Globus pallidus (tissue), 1 donor: ENCODE data around the gene SLC38A5.

Source experiments
- DNase-seq: peaks from one replicate; pipeline ENCODE4 v3.0.0-alpha.2; 2015; ENCODE audit warnings: low spot score

The SLC38A5 gene

DNA sequence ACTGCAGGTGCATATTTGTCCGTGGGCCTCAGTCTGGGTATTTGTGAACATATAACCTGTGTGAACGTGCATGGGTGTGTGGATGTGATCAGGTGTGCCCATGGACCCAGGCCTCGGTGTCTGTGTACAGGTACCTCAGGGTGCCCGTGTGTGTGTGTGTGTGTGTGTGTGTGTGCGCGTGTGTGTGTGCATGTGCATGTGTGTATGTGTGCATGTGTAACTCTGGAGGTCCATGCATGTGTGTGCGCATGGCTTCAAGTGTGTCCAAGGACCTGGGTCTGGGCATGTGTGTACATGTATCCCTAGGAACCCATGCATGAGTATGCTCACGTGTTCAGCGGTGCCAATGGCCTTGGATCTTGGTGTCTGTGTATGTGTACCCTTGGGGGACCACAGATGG lies 21.7 kb upstream of the SLC38A5 start:
- DNase-seq = no peak

DNA sequence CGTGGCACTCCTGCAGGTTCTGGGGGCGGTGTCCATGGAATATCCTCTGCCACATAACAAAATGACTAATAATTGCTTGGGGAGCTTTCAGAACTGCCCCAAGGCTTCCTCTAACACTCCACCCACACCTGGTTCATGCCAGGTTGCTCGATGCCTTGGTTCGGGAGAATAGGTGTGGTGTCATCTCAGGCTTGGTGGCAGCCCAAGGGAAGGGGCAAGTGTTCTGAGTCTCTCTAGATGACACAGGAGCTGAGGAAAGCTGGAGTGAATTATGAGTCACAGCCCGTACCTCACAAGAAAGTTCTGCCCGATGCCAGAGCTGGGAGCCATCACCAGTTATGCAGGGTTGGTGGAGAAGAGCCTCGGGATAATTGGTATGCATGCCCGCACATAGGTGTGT lies 20.6 kb upstream of the SLC38A5 start:
- no peak for DNase-seq

DNA sequence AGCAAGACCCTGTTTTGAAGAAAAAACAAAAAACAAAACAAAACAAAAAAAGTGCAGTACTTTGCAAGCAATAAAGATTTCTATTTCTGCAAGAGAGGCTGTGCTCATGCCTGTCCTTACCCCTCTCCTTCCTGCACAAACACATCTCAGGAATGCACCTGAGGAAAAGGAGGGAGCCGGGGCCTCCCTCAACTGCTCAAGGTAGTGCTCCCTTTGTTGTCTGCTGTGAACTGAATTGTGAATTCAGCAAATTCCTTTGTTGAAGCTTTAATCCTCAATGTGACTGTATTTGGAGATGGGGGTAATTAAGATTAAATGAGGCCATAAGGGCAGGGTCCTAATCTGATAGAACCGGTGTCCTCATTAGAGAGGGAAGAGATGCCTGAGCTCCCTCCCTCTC lies 19.8 kb upstream of the SLC38A5 start:
- no peak for DNase-seq

DNA sequence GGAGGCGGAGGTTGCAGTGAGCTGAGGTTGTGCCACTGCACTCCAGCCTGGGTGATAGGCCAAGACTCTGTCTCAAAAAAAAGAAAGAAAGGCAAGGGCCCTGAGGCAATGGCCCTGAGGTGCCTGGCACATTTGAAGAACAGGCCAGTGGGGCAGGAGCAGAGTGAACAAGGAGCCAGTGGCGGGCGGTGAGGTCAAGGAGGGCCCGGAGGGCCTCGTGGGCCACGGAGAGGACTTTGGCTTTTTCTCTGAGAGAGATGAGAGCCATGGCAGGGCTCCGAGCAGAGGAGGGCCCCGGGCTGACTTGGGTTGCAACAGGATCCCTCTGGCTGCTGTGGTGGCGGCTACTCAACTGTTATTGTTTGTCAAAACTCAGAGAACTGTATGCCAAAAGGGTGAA lies 19.2 kb upstream of the SLC38A5 start:
- DNase-seq = no peak

DNA sequence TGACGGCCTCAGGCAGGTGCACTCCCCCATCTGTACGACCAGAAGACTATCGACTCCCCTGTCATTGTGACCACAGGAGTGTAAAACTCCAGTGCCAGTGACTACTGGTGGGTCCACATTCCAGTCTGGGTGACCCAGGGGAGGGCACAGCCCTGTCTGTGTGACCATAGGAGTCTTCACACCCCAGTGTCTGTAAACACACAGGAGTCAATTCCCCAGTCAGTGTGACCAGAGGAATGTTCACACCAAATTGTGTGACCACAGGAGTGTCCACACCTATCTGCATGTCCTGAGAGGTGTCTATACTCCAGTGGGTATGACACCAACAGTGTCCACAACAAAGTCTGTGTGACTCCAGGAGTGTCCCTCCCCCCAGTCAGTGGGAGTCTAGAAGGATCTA lies 18.0 kb upstream of the SLC38A5 start:
- DNase-seq = no peak

DNA sequence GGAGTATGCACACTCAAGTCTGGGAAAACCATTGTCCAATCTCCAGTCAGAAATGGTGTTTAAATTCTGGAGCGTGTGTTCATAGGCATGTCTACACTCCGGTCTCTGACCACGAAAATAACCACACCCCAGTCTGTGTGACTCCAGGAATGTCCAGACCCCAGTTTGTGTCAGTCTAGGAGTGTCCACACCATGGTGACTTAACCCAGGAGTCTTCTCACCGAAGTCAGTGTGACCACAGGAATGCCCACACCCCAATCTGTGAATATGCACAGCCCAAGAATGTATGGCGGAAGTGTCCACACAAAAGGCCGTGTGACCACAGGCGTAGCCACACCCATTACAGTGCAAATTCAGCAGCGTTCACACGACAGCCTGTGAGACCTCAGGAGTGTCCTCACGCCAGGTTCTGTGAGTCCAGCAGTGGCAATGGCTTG lies 17.3 kb upstream of the SLC38A5 start:
- no peak for DNase-seq

DNA sequence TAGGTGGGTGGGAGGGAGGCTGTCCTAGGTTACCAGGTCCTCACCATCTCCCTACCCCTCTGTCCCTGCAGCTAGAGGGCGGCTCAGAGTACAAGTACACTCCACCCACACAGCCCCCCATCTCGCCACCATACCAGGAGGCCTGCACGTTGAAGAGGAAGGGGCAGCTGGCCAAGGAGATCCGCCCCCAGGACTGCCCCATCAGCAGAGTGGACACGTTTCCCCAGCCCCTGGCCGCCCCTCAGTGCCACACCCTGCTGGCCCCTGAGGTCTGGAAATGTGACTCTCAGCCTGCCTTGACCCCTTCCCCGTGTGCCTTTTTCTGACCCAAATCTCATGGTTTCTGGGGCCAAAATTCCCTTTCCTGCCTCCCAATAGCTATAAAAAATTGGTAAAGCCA lies 12.5 kb upstream of the SLC38A5 start:
- DNase-seq = no peak

DNA sequence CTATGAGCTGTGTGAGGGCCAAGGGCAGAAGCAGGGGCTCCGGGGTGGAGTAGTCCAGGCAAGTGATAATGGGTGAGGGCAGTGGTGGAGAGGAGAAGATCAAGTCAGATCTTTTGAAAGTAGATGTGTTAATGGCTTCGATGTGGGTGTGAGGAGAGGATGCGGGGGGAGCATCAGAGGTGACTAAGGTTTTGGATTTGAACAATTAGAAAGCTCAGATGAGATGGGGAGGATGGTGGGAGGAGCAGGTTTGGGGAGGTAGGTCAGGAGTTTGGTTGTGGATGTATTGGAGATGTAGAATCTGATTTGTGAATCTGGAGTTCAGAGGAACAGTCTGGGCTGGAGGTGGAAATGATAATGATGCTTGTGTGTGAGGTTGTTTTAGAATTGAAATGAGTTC lies 10.5 kb upstream of the SLC38A5 start:
- DNase-seq = no peak

DNA sequence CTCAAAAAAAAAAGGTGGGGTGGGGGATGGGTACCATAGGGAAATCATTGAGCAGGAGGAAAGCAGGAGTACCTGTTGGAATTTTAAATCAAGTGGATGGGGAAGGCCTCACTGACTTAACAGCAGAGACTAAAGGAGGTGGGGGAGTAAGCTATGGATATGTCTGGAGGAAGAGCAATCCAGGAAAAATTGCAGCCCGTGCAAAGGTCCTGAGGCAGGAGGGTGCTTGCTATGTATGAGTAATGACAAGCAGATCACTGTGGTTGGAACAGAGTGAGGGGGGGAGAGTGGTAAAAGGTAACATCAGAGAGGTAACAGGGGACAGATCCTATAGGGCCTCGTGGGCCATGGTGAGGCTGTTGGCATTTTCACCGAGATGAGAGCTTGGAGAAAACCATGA lies 10.1 kb upstream of the SLC38A5 start:
- DNase-seq = no peak

DNA sequence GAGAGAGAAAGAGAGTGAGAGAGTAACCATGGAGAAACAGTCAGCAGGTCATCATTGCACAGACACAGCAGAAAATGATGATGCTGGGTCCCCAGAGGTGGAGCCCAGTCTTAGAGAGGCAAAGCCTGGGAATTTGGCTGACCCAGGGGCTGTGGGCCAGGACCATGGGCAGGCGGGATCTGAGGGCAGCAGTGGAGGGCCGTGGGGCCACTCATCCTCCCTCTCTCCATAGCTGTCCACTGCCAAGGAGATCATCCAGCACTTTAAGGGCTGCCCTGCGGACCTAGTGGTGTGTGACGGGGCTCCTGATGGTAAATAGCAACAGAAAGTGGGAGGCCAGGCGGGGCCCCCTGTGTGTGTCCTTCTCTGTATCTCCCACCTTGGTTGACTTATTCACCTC lies 8.7 kb upstream of the SLC38A5 start:
- DNase-seq = no peak

DNA sequence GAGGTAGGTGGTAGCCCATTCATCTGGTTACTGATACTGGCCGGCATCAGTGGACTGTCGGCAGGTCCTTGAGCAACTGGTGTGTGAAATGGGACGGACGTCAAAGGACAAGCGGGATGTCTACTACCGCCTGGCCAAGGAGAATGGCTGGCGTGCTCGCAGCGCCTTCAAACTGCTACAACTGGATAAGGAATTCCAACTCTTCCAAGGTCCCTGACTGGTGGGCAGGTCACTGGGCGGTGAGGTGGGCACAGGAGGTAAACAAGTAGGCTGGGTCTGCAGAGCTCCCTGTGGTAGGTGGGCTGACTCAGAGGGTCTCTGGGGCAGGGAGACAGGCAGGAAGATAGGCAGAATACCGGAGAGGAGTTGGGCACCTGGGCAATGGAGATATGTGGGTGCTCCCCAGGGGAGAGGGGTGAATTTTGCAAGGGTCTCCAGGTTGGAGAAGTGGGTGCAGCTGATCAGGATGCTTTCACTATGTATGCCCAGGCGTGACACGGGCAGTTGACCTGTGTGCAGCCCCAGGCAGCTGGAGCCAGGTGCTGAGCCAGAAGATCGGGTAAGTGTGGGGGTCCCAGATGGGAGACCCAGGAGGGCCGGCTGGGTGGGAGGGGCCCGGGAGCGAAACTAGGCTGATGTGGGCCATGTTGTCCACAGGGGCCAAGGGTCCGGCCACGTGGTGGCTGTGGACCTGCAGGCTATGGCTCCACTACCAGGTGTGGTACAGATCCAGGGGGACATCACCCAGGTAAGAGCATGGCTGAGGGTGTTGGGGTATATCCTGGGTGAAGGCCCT lies 8.1 kb upstream of the SLC38A5 start:
- no peak for DNase-seq

DNA sequence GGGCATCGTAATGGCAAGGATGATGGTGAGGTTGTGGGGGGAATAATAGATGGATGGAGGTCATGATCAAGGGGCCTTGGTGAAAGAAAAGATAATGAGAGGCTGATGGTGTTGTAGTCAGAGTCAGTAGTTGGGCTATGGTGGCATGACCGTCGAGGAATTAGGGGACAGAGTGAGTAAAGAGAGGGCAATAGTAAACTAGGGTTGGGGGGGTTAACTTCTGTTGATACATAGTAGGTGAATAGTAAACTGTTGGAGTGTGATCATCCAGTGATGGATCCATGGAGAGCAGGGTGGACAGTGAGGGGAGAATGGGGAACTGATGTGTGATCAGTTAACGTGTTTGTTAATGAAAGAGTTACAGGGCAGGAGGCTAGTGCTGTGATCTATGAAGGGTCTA lies 6.9 kb upstream of the SLC38A5 start:
- no peak for DNase-seq

DNA sequence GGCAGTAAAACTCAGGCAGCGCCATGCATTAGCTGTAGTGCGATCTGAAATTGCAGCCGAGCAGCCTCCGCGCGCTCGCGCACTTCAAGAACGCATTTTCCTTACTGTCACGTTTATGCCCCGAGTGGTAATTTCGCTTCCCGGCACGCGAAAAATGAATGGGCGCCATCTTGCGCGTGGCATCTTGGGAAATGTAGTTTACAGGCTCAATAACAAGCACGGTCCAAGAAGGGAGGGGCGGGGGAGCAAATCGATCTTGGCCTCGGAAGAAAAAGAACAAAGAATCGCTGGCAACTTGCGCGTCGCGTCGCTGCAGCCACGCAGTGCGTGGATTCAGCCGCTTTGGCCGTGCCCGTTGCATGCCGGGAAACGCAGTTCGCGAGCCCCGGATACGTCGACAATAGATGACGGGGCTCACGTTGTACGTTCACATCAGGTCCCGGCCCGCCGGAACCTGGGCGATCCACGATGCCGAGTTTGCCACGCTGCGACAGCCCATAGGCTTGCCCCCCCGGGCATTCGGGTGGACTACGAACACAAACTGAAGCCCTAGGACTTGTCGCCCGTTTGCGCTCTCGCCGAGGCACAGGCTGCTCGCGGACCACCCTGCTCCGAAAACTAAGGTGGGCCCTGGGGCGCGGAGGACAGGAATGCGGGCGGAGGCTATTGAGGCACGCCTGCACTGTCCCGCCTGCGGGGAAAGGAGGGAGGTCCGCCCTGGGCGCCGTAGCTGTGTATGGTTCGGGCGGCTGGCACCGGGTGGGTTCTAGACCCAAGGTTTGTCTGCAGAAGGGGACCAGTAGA lies 5.9 kb upstream of the SLC38A5 start, which contains the start of gene FTSJ1:
TSS of gene FTSJ1 (plus strand) at position 426 of the 804 bp plus-strand sequence. CDS start 1,849 bp downstream, outside the sequence.
- peak; percentile 93 for DNase-seq

DNA sequence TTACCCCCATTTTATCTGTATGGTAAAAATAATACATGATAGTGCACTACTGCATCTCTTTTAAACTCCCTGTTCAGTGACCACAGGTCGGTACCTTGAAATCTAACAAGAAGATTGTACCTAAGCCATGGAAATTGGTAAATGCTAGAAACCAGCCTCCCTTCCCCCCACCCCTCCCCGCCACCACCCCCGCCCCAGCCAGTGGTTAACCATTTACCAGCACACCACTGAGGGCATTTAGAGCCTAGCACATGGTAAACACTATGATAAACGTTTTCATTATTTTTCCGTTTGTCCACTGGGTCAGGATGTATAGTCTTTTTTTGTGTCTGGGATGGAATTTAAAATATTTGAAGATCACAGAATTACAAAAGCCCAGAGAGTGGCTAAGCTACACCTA lies 5.2 kb upstream of the SLC38A5 start:
- DNase-seq = no peak

DNA sequence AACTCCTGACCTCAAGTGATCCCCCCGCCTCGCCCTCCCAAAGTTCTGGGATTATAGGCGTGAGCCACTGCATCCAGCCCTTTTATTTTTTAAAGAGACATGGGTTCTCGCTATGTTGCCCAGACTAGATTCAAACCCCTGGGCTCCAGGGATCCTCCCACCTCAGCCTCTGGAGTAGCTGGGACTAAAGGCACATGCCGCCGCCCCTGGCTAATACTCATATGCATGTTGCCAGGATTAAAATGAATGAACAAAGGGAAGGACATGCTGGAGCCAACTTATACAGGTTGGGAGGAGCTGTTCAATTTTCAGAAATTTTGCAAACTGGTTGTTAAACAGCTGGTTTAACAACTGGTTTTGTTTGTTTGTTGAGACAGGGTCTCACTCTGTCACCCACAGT lies 4.5 kb upstream of the SLC38A5 start:
- no peak for DNase-seq

DNA sequence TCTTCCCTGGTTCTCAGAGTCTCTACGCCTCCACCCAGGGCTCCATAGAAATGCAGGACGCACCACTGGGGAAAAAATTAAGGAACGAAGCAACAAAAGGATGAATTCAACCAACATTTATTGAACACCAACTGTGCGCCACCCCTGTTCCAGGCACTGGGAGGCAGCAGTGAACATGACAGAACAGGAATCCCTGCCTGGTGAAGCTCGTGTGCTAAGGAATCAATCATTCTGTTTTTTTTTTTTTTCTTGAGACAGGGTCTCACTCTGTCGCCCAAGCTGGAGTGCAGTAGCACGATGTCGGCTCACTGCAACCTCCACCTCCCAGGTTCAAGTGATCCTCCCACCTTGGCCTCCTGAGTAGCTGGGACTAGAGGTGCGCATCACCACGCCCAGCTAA lies 4.1 kb upstream of the SLC38A5 start:
- DNase-seq = no peak

DNA sequence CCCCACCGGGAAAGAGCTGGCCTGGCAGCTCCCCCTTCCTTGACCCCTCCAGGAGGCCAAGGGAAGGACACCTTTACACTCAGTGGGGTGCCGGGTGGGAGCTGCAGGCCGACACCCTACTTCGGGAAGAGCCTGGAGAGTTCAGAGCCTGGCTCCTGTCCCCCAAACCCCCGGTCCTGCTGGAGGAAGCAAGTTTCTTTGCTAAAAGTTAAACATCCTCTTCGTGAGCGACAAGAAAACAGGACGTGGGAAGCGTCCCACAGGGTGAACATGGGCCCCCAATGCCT lies 3.6 kb upstream of the SLC38A5 start:
- DNase-seq = no peak

DNA sequence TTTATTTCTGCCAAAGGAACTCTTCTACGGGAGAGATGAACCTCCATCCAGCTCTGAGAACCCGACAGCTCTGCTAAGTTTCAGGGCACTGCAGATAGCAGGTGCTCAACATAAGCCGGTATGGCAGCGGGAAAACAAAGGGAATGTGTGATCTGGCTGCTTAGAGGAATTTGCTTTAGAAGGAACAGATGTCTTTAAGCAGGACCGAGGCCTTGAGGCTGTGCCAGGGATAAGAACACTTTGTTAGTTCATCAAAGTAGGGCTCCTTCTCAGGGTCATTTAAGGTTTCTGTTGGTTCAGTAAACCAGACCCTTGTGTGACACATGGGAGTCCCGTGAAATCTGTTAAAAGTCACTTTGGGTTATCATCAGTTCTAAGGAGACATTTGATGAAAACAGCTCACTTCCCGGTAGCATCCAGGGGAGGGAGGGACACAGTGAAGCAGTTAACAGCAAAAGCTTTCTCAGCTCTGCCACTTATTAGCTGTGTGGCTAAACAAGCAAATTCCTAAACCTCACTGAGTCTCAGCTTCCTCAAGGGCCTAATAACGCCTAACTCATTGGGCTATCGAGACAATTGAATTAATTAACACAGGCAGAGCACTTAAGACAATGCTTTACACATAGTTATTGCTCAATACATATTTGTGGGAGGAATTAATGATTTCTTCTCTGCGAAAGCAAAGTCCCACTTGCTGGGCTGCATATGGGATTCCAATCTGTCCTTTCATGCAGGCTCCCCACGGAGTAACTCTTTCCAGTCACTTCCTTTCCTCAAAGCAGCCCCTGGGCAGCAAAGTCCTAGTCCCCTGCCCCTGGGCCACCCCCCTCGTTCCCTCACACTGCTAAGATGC lies 3.0 kb upstream of the SLC38A5 start:
- DNase-seq = no peak

DNA sequence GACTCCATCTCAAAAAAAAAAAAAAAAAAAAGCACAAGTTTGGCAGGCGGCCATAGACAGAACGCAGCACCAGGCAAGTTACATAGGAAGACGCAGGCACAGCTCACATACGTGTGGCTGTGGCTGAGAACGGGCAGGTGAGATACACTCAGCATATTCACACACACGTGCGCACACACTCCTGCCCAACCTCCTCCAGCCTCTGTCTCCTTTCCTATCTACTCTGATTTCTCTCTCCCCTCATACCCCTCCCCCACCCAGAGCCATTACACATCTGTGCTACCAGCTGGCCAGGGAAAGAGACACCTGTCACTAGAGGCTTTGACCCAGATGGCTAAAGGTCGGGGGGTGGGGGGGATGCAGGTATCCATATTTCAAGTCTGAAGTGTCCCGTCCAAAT lies 2.2 kb upstream of the SLC38A5 start:
- DNase-seq = no peak

DNA sequence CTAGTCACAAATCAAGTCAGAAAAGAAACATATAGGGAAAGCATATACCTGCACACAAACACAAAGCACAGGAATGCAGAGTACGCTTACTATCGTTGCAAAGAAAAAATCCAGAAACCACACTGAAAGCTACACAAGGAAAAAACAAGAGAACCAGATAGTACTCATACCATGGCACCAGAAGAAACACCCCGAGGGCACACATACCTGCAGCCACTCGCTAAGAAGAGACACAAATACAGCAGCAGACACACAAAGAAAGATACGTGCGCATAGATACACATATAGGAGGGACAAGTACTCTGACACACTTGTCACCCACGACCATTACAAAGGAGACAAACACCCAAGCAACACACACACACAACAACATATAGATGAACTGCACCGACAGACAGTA lies 1.4 kb upstream of the SLC38A5 start:
- no peak for DNase-seq

DNA sequence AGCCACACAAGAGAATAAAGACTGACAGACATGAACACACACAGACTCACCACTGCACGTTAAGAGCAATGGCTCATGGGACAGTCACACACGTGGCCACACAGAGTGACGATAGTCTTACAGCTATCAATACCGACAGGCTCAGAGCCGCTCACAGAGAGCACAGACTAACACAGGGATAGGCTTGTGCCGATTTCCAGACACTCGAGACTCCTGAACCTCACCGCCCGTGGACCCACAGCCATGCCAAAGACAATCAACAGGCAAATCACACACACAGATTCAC lies 716 bp upstream of the SLC38A5 start:
- DNase-seq = no peak

DNA sequence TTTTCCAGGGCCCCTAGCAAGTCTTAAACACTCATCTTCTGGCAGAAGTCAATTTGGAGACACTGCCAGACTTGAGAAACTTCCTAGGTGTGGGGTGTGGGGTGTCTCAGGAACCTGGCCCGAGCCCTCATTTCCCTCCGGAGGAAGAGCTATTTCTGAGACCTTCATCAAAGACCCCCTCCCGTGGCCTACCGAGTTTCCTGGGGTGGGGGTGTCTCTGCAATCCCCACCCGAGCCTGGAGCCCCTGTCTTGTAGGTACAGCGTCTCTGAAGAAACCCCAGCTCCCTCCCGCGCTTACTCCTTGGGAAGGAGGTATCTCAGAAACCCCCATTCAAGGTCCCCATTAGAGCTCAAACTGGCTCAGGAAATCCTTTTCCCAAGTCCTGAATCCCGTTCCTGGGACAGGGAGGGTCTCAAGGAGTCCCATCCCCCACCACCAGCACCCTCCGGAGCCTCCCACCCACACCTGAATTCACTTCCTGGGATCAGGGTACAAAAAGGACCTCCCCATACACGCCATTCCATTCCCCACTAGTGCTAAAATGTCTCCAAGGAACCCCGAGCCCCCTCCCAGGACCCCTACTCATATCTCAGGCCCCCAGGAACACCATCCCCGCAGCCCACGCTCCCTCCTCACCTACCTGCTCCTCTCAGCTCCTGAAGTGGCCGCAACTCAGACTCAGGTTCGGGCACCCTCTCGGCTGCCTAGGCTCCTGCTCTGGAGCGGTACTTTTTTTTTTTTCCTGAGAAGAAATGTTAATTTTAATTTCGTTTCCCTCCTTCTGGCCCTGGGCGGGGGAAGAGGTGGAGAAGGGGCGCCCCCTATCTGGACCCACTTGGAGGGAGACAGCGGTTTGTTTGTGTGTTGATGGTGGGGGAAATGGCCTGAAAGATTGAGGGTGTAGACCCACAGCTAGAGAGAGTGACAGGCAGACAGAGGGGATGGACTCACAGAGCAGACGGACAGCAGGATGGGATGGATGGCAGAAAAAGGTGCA lies 1.1 kb downstream of the SLC38A5 start:
- DNase-seq = no peak
